ENCODE measurements around the gene CAT.

Gene CAT

DNA sequence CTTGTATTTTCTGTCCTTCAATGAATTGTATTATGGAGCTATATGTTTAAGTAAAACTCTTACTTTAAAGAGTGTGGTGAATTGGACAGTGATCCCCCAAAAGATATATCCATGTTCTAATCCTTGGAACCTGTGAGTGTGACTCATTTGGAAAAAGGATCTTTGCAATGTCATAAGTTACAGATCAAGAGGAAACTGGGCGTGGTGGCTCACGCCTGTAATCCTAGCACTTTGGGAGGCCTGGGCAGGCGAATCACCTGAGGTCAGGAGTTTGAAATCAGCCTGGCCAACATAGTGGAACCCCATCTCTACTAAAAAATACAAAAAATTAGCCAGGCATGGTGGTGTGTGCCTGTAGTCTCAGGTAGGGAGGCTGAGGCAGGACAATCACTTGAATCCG, 38.1 kb downstream of the CAT start:
- DNase-seq (ENCODE audit: low spot score) = no peak
- TF ChIP-seq, protein P1, sequence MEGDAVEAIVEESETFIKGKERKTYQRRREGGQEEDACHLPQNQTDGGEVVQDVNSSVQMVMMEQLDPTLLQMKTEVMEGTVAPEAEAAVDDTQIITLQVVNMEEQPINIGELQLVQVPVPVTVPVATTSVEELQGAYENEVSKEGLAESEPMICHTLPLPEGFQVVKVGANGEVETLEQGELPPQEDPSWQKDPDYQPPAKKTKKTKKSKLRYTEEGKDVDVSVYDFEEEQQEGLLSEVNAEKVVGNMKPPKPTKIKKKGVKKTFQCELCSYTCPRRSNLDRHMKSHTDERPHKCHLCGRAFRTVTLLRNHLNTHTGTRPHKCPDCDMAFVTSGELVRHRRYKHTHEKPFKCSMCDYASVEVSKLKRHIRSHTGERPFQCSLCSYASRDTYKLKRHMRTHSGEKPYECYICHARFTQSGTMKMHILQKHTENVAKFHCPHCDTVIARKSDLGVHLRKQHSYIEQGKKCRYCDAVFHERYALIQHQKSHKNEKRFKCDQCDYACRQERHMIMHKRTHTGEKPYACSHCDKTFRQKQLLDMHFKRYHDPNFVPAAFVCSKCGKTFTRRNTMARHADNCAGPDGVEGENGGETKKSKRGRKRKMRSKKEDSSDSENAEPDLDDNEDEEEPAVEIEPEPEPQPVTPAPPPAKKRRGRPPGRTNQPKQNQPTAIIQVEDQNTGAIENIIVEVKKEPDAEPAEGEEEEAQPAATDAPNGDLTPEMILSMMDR (IDR thresholded peaks at IDR 0.05; ENCODE audit: borderline replicate concordance, control extremely low read depth, extremely low read depth, insufficient read depth, missing control alignments) = no peak
- in situ Hi-C loops (cut with MboI; ENCODE audit: low sequenced_read_pairs, unreplicated experiment) = loop anchor here (25.0 kb wide), 1 partner anchor 315 kb away; no protein-coding TSS in a partner anchor

DNA sequence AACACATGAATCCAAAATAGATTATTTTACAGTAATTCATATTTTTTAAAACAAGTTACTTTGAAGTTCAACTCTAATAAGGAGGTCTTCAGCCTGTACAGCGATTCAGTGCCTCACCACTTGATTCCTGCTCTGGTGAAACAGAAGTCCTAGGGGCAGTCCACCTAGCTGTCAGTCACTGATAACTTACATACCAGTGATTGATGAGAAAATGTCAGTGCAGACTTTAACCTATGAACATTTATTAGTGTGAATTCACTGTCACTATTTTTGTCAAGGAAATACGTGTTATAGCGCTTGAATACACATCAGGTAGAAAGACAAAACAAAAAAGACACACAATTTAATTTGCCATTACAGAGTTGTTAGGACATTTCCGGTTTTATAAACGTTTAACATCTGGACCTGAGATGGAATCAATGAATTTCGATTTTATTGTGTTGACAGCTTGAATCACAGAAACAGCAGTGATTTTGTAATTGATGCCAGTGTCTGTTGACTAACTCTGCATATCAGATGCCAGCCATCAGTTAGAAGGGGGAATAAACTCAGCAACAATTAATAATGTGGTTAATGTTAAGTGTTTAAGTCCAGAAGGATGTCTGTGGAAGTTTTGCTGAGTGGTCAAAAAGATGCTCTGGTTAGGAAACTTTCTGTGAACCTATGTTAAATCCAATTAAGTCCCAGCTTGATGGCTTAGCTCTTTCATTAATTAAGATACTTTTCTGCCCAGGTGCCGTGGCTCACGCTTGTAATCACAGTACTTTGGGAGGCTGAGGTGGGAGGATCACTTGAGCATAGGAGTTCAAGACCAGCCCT, 40.3 kb downstream of the CAT start:
- in situ Hi-C loops (cut with MboI; ENCODE audit: low sequenced_read_pairs, unreplicated experiment) = loop anchor here (25.0 kb wide), 1 partner anchor 317 kb away; no protein-coding TSS in a partner anchor
- TF ChIP-seq, protein P1 (IDR thresholded peaks at IDR 0.05; ENCODE audit: borderline replicate concordance, control extremely low read depth, extremely low read depth, insufficient read depth, missing control alignments) = no peak
- no peak for DNase-seq (ENCODE audit: low spot score)

DNA sequence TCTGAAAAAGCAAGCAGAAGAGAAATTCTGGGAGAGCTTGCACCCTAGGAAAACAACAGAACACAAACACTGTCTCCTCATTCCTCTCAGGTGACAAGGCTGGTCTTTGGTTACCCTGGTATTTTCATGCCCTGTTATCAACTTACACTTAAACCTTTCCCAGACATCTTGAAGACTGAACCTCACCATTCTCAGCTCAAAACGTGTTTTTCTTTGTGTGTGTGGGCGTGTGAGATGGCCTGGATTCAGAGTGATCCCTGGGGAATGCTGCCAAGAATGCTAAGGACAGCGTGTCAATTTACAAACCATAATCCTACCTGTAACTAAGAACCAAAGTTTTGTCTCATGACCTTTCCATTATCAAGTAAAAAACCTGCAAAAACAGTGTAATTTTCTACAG, 41.6 kb downstream of the CAT start:
- in situ Hi-C loops (cut with MboI; ENCODE audit: low sequenced_read_pairs, unreplicated experiment) = loop anchor here (10.0 to 25.0 kb wide), 2 partner anchors 116 to 318 kb away; no protein-coding TSS in a partner anchor
- TF ChIP-seq, protein P1 (IDR thresholded peaks at IDR 0.05; ENCODE audit: borderline replicate concordance, control extremely low read depth, extremely low read depth, insufficient read depth, missing control alignments) = no peak
- no peak for DNase-seq (ENCODE audit: low spot score)

DNA sequence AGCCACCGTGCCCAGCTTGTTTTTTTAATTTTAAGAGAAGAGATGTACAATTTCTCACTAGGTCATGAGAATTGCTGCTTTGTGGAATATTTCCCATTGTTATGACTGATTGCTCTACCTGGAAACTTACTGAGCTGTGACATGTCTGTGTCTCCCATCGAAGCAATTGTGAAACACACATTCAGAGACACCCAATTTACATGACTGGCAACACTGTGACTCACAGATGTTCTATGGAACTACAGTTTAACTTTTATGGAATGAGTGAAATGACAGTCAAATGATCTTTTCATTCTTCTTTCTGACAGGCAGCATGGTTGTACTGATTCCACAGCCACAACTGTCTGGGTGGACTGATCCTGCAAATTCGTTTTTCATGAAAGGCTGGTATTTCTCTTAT, 42.6 kb downstream of the CAT start:
- in situ Hi-C loops (cut with MboI; ENCODE audit: low sequenced_read_pairs, unreplicated experiment) = loop anchor here (10.0 to 25.0 kb wide), 2 partner anchors 117 to 319 kb away; no protein-coding TSS in a partner anchor
- no peak for DNase-seq (ENCODE audit: low spot score)
- TF ChIP-seq, protein P1 (IDR thresholded peaks at IDR 0.05; ENCODE audit: borderline replicate concordance, control extremely low read depth, extremely low read depth, insufficient read depth, missing control alignments) = no peak

DNA sequence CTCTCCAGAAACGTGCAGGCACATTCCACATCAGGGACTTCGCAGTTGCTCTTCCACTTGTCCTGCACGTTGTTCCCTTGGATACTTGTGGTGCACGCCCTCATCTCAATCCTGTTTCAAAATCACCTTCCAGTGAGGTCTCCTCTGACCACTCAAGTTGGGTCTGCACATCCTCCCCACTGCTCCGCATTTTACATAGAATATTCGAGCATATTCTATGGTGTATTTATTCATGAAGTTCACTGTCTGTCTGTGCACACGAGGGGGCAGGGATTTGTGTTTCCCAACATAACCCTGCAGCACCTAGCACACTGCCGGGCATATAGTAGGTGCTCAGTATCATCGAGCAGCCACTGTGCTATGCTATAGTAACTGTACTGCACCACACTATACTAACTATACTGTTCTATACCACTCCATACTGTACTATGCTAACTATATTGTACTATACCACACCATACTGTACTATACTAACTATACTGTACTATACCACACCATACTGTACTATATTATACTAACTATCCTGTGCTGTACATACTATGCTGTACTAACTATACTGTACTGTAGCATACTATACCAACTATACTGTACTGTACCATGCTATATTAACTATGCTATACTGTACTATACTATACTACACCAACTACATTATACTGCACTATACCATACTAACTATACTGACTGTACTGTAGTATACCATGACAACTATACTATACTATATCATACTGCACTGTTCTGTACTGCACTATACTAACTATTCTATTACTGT, 44.6 kb downstream of the CAT start:
- TF ChIP-seq, protein P1 (IDR thresholded peaks at IDR 0.05; ENCODE audit: borderline replicate concordance, control extremely low read depth, extremely low read depth, insufficient read depth, missing control alignments) = no peak
- no peak for DNase-seq (ENCODE audit: low spot score)
- in situ Hi-C loops (cut with MboI; ENCODE audit: low sequenced_read_pairs, unreplicated experiment) = loop anchor here (10.0 to 25.0 kb wide), 2 partner anchors 118 to 321 kb away; no protein-coding TSS in a partner anchor

DNA sequence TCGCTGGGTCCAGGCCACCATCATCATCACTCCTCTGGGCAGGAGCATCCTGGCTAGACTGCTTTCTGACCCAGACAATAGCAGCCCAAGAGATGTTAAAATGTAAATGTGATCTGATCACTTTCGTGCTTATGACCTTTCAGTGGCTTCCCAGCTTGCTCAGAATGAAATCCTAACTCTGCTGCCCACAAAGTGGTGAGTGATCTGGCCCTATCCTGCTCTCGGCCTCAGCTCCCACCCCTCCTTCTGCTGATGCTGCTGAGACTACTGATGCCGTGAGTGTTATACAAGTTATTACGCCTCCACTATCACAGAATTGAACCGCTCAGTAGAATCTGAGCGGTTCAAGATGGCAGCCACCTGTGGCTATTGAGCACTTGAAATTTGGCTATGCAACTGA, 48.7 kb downstream of the CAT start:
- no peak for DNase-seq (ENCODE audit: low spot score)
- in situ Hi-C loops (cut with MboI; ENCODE audit: low sequenced_read_pairs, unreplicated experiment) = loop anchor here (10.0 to 25.0 kb wide), 2 partner anchors 123 to 325 kb away; no protein-coding TSS in a partner anchor
- TF ChIP-seq, protein P1 (IDR thresholded peaks at IDR 0.05; ENCODE audit: borderline replicate concordance, control extremely low read depth, extremely low read depth, insufficient read depth, missing control alignments) = no peak
